OCI-LY1 (cell line): Measurements from ENCODE around the gene ATM.

Source experiments
- H2AFZ ChIP-seq: fragments of 200-600 bp; sonication (generic), shearing (Covaris generic); 2 replicates; pipeline ENCODE4 v1.6.0; 2014; ENCODE audit warnings: antibody characterized with exemption, mild to moderate bottlenecking, low read length
- H3F3A ChIP-seq: fragments of 200-600 bp; sonication (generic), shearing (Covaris generic); 2 replicates; pipeline ENCODE4 v1.6.0; 2014; ENCODE audit warnings: mild to moderate bottlenecking, antibody characterized with exemption, low read length, moderate library complexity; ENCODE audit not compliant: insufficient read depth
- H3K27ac ChIP-seq: fragments of 200-600 bp; sonication (generic); 2 replicates; pipeline ENCODE4 v1.5.1; 2014; ENCODE audit warnings: low read length, mixed run types, mild to moderate bottlenecking, low read depth; ENCODE audit not compliant: poor library complexity, severe bottlenecking
- H3K27me3 ChIP-seq: fragments of 200-600 bp; sonication (generic); 2 replicates; pipeline ENCODE4 v1.6.0; 2014; ENCODE audit warnings: antibody characterized with exemption, mild to moderate bottlenecking, low read length, moderate library complexity; ENCODE audit not compliant: insufficient read depth
- H3K36me3 ChIP-seq: fragments of 200-600 bp; sonication (generic); 2 replicates; pipeline ENCODE4 v1.6.1; 2014; ENCODE audit warnings: mild to moderate bottlenecking, antibody characterized with exemption, low read length, moderate library complexity, mixed read lengths; ENCODE audit not compliant: insufficient read depth
- H3K4me1 ChIP-seq: fragments of 200-600 bp; sonication (generic); 2 replicates; pipeline ENCODE4 v1.5.1; 2014; ENCODE audit warnings: mild to moderate bottlenecking, low read length, moderate library complexity; ENCODE audit not compliant: insufficient read depth, severe bottlenecking
- H3K4me2 ChIP-seq: fragments of 200-600 bp; sonication (generic), shearing (Covaris generic); 2 replicates; pipeline ENCODE4 v1.6.1; 2014; ENCODE audit warnings: low read length
- H3K4me3 ChIP-seq: fragments of 200-600 bp; sonication (generic); 2 replicates; pipeline ENCODE4 v1.5.1; 2014; ENCODE audit warnings: low read length, low read depth, mild to moderate bottlenecking, mixed read lengths; ENCODE audit not compliant: poor library complexity, severe bottlenecking
- H3K79me2 ChIP-seq: fragments of 200-600 bp; shearing (Covaris generic); 2 replicates; pipeline ENCODE4 v1.6.1; 2016; ENCODE audit warnings: mixed run types, low read length, mixed read lengths; ENCODE audit not compliant: insufficient read depth
- H3K9ac ChIP-seq: fragments of 200-600 bp; sonication (generic), shearing (Covaris generic); 2 replicates; pipeline ENCODE4 v1.6.1; 2014; ENCODE audit warnings: mild to moderate bottlenecking, low read length, mixed read lengths
- H3K9me2 ChIP-seq: fragments of 200-600 bp; sonication (generic), shearing (Covaris generic); 2 replicates; pipeline ENCODE4 v1.6.1; 2014; ENCODE audit warnings: low read depth, mild to moderate bottlenecking, low read length, mixed read lengths
- H3K9me3 ChIP-seq: fragments of 200-600 bp; shearing (Covaris generic); 2 replicates; pipeline ENCODE4 v1.6.1; 2014; ENCODE audit warnings: low read length, mixed read lengths
- H4K20me1 ChIP-seq: fragments of 200-600 bp; sonication (generic), shearing (Covaris generic); 2 replicates; pipeline ENCODE4 v1.6.0; 2016; ENCODE audit warnings: mild to moderate bottlenecking, low read length; ENCODE audit not compliant: insufficient read depth
- CTCF ChIP-seq: fragments of 200-600 bp; sonication (generic), shearing (Covaris generic); IDR thresholded peaks from 2 replicates; pipeline ENCODE4 v1.5.1; 2017; ENCODE audit warnings: mild to moderate bottlenecking, antibody characterized with exemption, low read length, moderate library complexity, mixed read lengths
- EZH2 ChIP-seq: fragments of 200-600 bp; sonication (generic), shearing (Covaris generic); IDR thresholded peaks from 2 replicates; pipeline ENCODE4 v1.8.0; 2017; ENCODE audit warnings: borderline replicate concordance, mixed run types, mild to moderate bottlenecking, antibody characterized with exemption, low read length, moderate library complexity, mixed read lengths

Gene ATM

DNA sequence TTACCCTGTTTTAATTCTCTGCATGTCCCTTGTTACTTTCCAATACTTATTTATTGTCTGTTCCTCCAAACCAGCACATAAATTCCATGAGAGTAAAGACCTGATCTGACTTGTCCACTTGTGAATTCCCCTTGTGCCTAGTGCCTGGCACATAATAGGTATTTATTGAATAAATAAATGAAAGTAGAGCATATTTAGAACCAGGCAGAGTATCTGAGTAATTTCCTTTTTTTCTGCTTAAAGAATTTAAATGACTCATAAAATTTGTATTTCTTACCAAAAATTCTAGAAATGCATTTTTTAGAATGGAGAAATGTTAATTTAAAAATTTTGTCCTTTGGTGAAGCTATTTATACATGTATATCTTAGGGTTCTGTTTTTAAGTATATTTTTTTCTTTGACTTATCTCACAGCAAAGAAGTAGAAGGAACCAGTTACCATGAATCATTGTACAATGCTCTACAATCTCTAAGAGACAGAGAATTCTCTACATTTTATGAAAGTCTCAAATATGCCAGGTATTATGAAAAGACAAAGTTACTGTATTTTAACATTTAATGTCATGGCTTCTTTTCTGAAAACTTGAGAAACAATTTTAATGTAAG lies 96.8 kb downstream of the ATM start:
- Histone ChIP-seq H3K27me3 (no peaks in the 10 kb centered on the region), H3K79me2 (no peaks in the 10 kb centered on the region), H4K20me1 (no peaks in the 10 kb centered on the region), H3K36me3 (peaks cover 81% of the 10 kb centered on the region), H3F3A (no peaks in the 10 kb centered on the region), H2AFZ (no peak overlapping the region), H3K9me2 (no peaks in the 10 kb centered on the region), H3K9ac (no peak overlapping the region), H3K4me3 (no peak overlapping the region), H3K4me2 (no peak overlapping the region), H3K4me1 (no peaks in the 10 kb centered on the region), H3K27ac (no peak overlapping the region), H3K9me3 (no peaks in the 10 kb centered on the region)
- TF ChIP-seq EZH2, result no peak
- TF ChIP-seq CTCF, result no peak

DNA sequence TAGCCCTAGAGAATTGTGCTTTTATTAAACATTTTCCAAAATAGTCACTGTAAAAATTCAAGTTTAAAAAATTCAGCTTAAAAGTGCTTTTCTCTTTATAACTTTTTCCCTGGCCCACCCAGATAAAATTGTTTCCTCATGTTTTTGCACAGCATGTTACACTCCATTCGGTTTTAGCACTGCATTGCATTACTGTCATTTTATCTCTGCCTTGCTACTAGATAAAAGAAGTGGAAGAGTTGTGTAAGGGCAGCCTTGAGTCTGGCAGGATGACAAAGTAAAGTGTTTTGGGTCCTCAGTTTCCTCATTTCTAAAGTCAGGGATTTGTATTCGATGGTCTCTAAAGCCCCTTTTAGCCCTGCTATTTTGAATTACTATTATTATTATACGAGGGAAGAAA lies 99.8 kb downstream of the ATM start:
- no peak overlapping the region for H3K9ac ChIP-seq
- H3K4me3 ChIP-seq, result no peak overlapping the region
- no peaks in the 10 kb centered on the region for H3K79me2 ChIP-seq
- H3K4me2 ChIP-seq, result no peak overlapping the region
- peaks cover 84% of the 10 kb centered on the region for H3K36me3 ChIP-seq
- H3K9me2 ChIP-seq, result no peaks in the 10 kb centered on the region
- H3K27ac ChIP-seq, result no peak overlapping the region
- no peak overlapping the region for H2AFZ ChIP-seq
- H3K4me1 ChIP-seq, result no peaks in the 10 kb centered on the region
- no peaks in the 10 kb centered on the region for H4K20me1 ChIP-seq
- H3K27me3 ChIP-seq, result no peaks in the 10 kb centered on the region
- TF ChIP-seq CTCF, result no peak
- no peak for TF ChIP-seq EZH2
- H3K9me3 ChIP-seq, result no peaks in the 10 kb centered on the region
- H3F3A ChIP-seq, result no peaks in the 10 kb centered on the region

- Histone ChIP-seq H3K36me3 (peaks cover 88% of the 10 kb centered on the region), H3K27me3 (no peaks in the 10 kb centered on the region), H3K9me3 (no peaks in the 10 kb centered on the region), H3K4me2 (no peak overlapping the region), H4K20me1 (no peaks in the 10 kb centered on the region), H2AFZ (no peak overlapping the region), H3F3A (no peaks in the 10 kb centered on the region), H3K9me2 (no peaks in the 10 kb centered on the region), H3K27ac (no peak overlapping the region), H3K4me3 (no peak overlapping the region), H3K4me1 (no peaks in the 10 kb centered on the region), H3K9ac (no peak overlapping the region), H3K79me2 (no peaks in the 10 kb centered on the region)
- no peak for TF ChIP-seq EZH2
- no peak for TF ChIP-seq CTCF
Observed at GRCh38 chr11:108324587-108324986, 101.7 kb downstream of the ATM start.
